GM12891 (cell line): ENCODE measurements around the gene VGLL4.
A peak's percentile ranks its signal among the peaks of the same experiment; 100 is the strongest.

ENCODE experiments used
- POLR2A ChIP-seq: IDR thresholded peaks from 2 replicates; pipeline ENCODE4 v1.6.1; 2011; ENCODE audit warnings: low read depth, low read length, control low read depth
- POLR2AphosphoS5 ChIP-seq: IDR thresholded peaks from 2 replicates; pipeline ENCODE4 v1.6.1; 2011; ENCODE audit warnings: low read depth, low read length, control low read depth
- SPI1 ChIP-seq: IDR thresholded peaks from 2 replicates; pipeline ENCODE4 v1.6.1; 2011; ENCODE audit warnings: low read depth, low read length, control low read depth
- TAF1 ChIP-seq: IDR thresholded peaks from 2 replicates; pipeline ENCODE4 v1.6.1; 2011; ENCODE audit warnings: low read depth, low read length, control low read depth

GRCh38 chr3:11563159-11563864 lies 80.4 kb downstream of the VGLL4 start:
- TF ChIP-seq POLR2A (0 out of 2 replicates have a peak, but pooled peaks have one; percentile 11), POLR2AphosphoS5 (0 out of 2 replicates have a peak, but pooled peaks have one; percentile 26), TAF1 (no peak), SPI1 (no peak)
